ENCODE measurements around the gene KSR1. TPM values are rescaled to one million over a fixed set of nuclear protein-coding genes. Genes with fewer than 3 reads are reported as not detected.

KSR1 gene
- total RNA-seq, 3 donors from 2014 or later, result 52.1 to 63.5 (median 56.8) TPM

DNA sequence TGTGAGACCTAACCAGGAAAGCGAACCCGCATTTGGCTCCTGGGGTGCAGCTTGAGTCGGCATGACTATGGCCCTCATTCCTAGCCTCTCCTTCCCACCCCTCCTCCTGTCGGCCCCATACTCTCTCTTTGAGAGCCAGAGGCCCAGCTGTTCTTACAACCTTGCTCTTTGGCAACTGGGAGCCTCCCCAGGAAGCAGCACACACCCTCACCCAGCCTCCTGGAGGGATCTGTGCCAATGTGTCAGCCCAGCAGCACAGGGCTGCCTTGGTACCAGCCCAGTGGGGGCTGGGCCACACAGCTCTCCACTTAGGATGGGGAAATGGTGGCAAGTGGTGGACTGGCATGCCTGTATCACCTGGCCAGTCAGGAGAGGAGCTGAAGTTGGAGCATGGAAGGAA lies 104.4 kb downstream of the KSR1 start:
- Mint-ChIP-seq H3K27me3 (ENCODE audit: low read depth) (no peaks in the 10 kb centered on the region), H3K4me1 (ENCODE audit: low read depth) (peaks cover 9% of the 10 kb centered on the region), H3K9me3 (no peaks in the 10 kb centered on the region), H3K36me3 (ENCODE audit: insufficient read depth) (peaks cover 20% of the 10 kb centered on the region), H3K4me3 (no peak overlapping the region)
- DNase-seq (no peak), ATAC-seq (no peak)

DNA sequence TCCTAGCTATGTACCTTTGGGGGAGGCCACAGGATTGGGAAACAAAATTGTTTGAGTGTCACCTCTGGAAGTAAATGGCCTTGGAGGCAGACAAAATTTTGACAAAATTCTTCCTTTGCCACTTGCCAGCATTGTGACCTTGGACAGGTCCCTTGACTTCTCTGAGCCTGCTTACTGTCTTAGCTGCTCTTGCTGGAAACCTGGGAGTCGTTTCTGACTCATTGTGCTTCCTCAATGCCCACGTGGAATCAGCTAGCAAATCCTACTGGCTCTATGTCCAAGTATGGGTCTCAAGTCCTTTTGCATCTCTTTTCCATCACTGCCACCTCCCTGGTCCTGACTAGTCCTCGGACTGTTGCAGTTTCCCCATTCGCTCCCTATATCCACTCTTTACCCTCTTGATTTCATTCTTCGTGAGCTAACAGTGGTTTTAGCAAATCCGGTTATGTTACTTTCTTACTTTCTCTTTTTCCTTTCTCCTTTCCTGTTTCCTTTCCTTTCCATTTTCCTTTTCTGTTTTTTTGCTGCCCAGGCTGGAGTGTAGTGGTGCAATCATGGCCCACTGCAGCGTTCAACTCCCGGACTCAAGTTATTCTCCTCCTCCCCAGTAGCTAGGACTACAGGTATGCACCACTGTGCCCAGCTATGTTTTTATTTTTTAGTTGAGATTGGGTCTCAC lies 106.7 kb downstream of the KSR1 start:
- no peak for DNase-seq
- H3K4me1 Mint-ChIP-seq (ENCODE audit: low read depth), result peaks cover 19% of the 10 kb centered on the region
- H3K9me3 Mint-ChIP-seq, result no peaks in the 10 kb centered on the region
- H3K4me3 Mint-ChIP-seq, result no peak overlapping the region
- no peaks in the 10 kb centered on the region for H3K27me3 Mint-ChIP-seq (ENCODE audit: low read depth)
- ATAC-seq, result no peak
- peaks cover 17% of the 10 kb centered on the region for H3K36me3 Mint-ChIP-seq (ENCODE audit: insufficient read depth)

DNA sequence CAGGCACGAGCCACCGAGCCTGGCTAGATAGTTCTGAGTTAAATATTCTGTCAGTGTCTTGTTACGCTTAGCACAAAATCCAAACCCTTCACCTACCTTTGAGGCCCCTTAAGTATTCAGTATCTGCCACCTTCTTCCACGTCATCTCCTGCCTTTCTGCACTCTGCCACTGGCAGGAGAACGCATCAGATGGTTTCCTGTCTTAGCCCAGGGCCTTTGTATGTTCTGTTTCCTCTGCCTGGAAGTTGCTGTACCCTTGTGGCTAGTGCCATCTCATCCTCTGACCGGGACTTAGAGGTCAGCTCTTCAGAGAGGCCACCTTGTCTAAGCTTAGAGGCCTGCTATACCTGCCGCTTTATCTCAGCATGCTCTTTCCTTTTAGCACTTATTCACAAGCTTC lies 107.3 kb downstream of the KSR1 start:
- H3K9me3 Mint-ChIP-seq, result no peaks in the 10 kb centered on the region
- no peak for ATAC-seq
- H3K4me3 Mint-ChIP-seq, result no peak overlapping the region
- H3K36me3 Mint-ChIP-seq (ENCODE audit: insufficient read depth), result peaks cover 14% of the 10 kb centered on the region
- DNase-seq, result no peak
- no peaks in the 10 kb centered on the region for H3K27me3 Mint-ChIP-seq (ENCODE audit: low read depth)
- peaks cover 19% of the 10 kb centered on the region for H3K4me1 Mint-ChIP-seq (ENCODE audit: low read depth)

DNA sequence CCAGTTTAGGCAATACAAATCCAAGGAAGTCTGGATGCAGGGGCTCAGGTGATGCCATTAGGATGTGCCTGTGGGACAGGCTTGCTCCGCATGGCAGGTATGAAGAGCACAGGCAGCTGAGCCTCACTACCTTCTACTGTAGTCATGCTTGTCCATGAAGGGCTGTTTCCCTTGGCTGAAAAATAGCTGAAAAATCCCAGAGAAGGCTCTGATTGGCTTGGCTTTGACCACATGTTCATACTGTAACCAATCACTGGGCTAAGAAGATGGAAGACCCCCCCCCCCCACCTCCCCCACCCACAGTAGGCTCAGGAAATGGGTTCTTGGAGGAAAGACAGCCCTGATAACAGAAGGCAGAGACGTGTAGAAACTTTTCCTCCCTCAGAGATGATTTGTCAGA lies 108.2 kb downstream of the KSR1 start:
- DNase-seq (no peak), ATAC-seq (no peak)
- peaks cover 26% of the 10 kb centered on the region for H3K4me1 Mint-ChIP-seq (ENCODE audit: low read depth)
- no peaks in the 10 kb centered on the region for H3K9me3 Mint-ChIP-seq
- H3K36me3 Mint-ChIP-seq (ENCODE audit: insufficient read depth), result peaks cover 11% of the 10 kb centered on the region
- no peaks in the 10 kb centered on the region for H3K27me3 Mint-ChIP-seq (ENCODE audit: low read depth)
- H3K4me3 Mint-ChIP-seq, result no peak overlapping the region

DNA sequence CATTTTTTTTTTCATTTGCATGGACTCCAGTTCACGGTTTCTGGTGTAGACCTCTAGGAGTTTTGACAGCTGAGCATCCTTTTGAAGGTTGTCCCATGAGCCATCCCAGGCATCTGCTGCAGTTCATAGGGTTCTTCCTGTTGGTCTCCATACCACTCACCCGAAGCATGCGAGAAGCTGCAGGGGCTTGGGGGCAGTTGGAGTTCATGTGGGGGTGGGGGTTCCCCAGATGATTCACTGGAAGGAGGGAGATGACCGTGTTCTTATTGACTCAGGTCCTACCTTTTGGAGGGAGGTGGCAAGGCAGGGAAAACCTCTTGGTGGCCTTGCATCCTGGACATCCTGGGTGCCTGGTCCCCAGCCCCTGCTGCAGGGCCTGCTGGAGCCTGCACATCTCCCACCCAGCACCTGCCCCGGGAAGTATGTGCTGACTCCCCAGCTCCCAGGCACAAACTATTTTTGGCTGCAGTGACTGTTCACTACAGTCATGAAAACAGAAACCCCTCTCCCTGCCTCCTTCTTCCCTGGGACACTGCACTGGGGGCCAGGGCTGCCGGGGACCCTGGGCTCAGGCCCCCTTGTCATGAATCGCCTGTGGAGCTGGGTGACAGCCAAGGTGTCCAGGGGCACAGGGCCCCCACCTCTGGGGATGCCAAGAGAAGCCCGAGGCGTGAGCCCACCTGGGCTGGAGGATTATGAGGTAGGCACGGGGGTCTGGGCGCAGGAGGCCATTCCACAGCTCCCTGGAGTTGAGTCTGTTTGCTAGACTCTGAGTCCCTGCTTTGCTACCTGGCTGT lies 109.8 kb downstream of the KSR1 start:
- Mint-ChIP-seq H3K9me3 (no peaks in the 10 kb centered on the region), H3K4me3 (no peak overlapping the region), H3K36me3 (ENCODE audit: insufficient read depth) (peaks cover 7% of the 10 kb centered on the region), H3K4me1 (ENCODE audit: low read depth) (peaks cover 31% of the 10 kb centered on the region), H3K27me3 (ENCODE audit: low read depth) (no peaks in the 10 kb centered on the region)
- DNase-seq (no peak), ATAC-seq (peak; percentile 56 to 68)

DNA sequence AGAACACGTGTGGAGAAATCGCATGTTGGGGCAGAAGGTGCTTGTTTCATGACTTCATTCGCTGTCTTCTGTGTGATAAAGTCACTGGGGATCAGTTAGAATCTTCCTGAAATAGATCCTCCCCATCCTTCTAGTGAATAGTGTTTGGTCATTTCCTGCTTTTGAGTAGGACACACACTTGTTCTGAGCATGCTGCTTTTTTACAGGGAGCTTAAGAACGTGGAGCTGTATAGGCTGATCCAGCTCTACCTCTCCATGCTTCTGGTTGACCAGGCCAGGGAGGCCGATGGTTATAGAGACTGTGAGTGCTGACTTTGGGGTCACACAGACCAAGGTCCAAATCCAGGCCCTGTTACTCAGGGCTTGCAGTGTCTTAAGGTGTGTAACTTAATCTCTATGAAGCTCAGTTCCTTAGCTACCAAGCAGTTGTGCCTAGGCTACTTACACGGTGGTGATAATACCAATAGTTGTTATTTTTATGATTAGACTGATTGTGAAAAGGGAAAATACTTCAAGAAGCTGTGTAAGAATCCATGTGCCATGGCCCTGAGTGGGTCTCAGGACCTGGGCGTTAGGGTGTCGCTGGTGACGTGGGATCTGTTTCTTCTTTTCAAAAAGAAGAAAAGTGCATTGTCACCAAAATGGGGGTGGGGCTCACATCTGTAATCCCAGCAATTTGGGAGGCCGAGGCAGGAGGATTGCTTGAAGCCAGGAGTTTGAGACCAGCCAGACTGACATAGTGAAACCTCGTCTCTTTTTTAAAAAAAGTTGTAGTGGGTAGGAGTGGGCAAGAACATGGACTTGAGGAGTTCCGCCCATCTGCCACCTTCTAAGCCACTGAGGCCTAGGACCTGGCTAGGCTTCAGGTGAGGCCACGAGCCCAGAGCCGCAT lies 110.7 kb downstream of the KSR1 start:
- DNase-seq, result no peak
- Mint-ChIP-seq H3K9me3 (no peaks in the 10 kb centered on the region), H3K4me3 (no peak overlapping the region), H3K27me3 (ENCODE audit: low read depth) (no peaks in the 10 kb centered on the region), H3K4me1 (ENCODE audit: low read depth) (peaks cover 33% of the 10 kb centered on the region), H3K36me3 (ENCODE audit: insufficient read depth) (peaks cover 5% of the 10 kb centered on the region)
- no peak for ATAC-seq

DNA sequence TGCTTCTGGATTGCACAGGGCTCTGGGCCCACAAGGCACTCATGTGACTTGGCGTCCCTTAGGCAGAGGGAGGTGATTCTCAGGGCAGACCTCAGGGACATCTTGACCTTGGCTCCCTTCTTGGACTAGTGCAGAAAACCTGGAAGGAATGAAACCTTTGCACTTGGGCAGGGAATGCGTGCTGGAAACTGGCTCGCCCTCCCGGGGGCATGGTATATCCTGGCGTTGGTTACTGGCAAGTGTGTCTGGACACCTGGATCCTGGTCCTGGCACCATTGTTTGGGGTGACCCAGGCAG lies 111.3 kb downstream of the KSR1 start:
- Mint-ChIP-seq H3K27me3 (ENCODE audit: low read depth) (no peaks in the 10 kb centered on the region), H3K4me3 (no peak overlapping the region), H3K4me1 (ENCODE audit: low read depth) (peaks cover 39% of the 10 kb centered on the region), H3K9me3 (no peaks in the 10 kb centered on the region), H3K36me3 (ENCODE audit: insufficient read depth) (peaks cover 5% of the 10 kb centered on the region)
- no peak for DNase-seq
- no peak for ATAC-seq

DNA sequence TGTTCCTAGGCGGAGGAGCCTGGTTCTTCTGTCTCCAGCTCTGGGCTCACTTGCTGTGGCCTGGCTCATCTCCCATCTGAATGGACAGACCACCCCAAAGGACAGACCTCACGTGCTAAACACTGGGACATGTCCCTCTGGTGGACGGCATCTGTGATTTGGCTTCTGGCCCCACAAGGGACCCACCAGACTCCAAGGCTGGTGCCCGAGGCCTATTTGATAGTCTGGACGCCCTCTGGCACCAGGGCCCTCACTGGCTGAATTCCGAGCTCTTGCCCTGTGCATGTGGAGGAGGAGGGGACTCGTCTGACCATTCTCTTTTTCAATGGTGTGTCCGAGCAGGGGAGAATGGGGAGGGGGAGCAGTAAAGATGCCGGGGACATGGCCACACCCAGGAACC lies 112.0 kb downstream of the KSR1 start:
- Mint-ChIP-seq H3K9me3 (no peaks in the 10 kb centered on the region), H3K4me3 (no peak overlapping the region), H3K36me3 (ENCODE audit: insufficient read depth) (peaks cover 5% of the 10 kb centered on the region), H3K4me1 (ENCODE audit: low read depth) (peaks cover 45% of the 10 kb centered on the region), H3K27me3 (ENCODE audit: low read depth) (no peaks in the 10 kb centered on the region)
- DNase-seq (no peak), ATAC-seq (no peak)

DNA sequence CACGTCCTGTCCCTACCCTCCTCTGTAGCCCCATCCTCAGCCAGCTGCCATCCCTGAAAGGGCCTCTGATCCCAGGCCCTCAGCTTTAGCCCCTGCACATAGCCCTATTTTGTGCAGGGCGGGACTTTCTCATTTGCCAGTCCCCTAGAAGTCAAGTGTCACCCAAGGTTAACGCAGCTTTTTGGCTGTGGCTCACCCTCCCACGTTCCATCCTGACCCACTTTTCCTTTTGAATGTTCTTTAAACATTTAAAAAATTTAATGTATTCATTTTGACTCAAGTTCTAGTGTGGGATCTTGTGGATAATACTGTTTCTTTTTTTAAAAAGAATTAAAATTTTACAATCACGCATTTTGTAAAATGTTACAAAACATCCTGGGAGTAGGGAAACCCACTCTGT lies 112.6 kb downstream of the KSR1 start:
- ATAC-seq, result no peak
- Mint-ChIP-seq H3K9me3 (no peaks in the 10 kb centered on the region), H3K4me3 (no peak overlapping the region), H3K36me3 (ENCODE audit: insufficient read depth) (peaks cover 5% of the 10 kb centered on the region), H3K27me3 (ENCODE audit: low read depth) (no peaks in the 10 kb centered on the region), H3K4me1 (ENCODE audit: low read depth) (peaks cover 47% of the 10 kb centered on the region)
- DNase-seq, result no peak

DNA sequence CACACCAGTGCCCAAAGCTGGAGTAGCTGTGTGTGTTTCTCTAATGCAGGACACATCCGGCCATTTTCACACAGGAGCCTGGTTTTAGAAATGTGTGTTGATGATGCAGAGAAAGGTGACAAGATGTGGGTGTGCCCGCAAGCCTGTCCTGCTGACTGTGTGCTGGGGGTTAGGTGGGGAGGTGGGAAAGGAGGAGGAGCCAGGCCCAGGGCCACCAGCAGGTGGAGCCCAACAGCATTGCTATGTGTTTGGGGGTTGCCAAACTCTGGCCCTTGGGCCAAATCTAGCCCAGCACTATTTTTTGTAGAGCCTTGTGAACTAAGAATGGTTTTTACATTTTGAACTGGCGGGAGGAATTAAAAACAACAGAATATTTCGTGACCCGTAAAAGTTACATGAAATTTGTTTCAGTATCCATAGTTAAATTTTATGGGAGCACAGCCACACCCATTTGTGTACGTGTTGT lies 113.0 kb downstream of the KSR1 start:
- Mint-ChIP-seq H3K4me1 (ENCODE audit: low read depth) (peaks cover 51% of the 10 kb centered on the region), H3K9me3 (no peaks in the 10 kb centered on the region), H3K4me3 (no peak overlapping the region), H3K36me3 (ENCODE audit: insufficient read depth) (peaks cover 2% of the 10 kb centered on the region), H3K27me3 (ENCODE audit: low read depth) (no peaks in the 10 kb centered on the region)
- ATAC-seq (peak; percentile 59 to 65), DNase-seq (peak; percentile 38)

DNA sequence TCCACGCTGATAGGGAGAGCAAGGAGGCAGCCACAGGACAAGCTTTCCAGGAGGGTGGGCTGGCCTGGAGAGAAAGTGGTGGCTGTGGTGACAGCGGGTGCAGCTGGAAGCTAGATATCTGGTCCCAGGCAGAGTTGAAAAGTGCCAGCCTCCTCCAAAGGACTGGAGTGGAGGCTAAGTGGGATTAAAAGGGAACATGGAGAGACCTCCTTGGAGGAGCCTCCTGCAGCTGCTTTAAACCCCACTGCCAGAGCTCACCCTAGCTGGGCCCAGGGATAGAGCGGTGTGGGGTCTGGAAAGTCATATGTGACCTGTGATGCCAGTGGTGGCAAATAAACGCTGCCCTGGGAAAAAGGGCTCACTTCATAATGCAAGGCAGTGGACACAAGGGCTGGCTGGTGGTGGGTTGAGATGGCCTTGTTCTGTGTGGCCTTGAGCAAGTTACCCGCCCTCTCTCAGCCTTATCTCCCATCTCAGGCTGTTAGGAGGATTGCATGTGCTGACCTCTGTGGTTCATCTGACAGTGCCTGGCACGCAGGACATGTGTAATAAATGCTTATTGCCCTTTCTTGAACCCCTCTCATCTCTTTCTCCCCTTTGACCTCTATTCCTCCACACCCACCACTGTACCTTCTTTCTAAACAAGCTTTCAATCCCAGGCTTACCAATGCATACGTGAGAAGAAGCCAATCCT lies 113.8 kb downstream of the KSR1 start:
- H3K36me3 Mint-ChIP-seq (ENCODE audit: insufficient read depth), result no peaks in the 10 kb centered on the region
- H3K27me3 Mint-ChIP-seq (ENCODE audit: low read depth), result no peaks in the 10 kb centered on the region
- ATAC-seq, result no peak
- DNase-seq, result no peak
- peaks cover 54% of the 10 kb centered on the region for H3K4me1 Mint-ChIP-seq (ENCODE audit: low read depth)
- H3K9me3 Mint-ChIP-seq, result no peaks in the 10 kb centered on the region
- no peak overlapping the region for H3K4me3 Mint-ChIP-seq

DNA sequence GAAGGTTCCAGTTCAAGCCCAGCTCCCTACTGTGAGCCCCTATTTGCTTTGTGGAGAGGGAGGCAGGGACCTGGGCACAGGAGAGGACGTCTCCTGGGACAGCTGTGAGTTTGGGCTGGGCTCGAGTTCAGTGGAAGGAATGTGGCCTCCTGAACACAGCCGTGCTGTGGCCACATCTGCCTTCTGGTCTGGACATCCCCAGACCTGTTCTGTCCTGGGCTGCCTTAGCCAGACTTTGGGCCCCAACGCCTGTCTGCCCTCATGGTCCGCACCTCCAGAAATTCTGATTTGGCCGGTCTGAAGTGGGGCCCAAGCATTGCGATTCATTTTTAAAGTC lies 114.3 kb downstream of the KSR1 start:
- peaks cover 54% of the 10 kb centered on the region for H3K4me1 Mint-ChIP-seq (ENCODE audit: low read depth)
- no peak for ATAC-seq
- no peak overlapping the region for H3K4me3 Mint-ChIP-seq
- H3K27me3 Mint-ChIP-seq (ENCODE audit: low read depth), result no peaks in the 10 kb centered on the region
- no peaks in the 10 kb centered on the region for H3K9me3 Mint-ChIP-seq
- DNase-seq, result no peak
- no peaks in the 10 kb centered on the region for H3K36me3 Mint-ChIP-seq (ENCODE audit: insufficient read depth)

DNA sequence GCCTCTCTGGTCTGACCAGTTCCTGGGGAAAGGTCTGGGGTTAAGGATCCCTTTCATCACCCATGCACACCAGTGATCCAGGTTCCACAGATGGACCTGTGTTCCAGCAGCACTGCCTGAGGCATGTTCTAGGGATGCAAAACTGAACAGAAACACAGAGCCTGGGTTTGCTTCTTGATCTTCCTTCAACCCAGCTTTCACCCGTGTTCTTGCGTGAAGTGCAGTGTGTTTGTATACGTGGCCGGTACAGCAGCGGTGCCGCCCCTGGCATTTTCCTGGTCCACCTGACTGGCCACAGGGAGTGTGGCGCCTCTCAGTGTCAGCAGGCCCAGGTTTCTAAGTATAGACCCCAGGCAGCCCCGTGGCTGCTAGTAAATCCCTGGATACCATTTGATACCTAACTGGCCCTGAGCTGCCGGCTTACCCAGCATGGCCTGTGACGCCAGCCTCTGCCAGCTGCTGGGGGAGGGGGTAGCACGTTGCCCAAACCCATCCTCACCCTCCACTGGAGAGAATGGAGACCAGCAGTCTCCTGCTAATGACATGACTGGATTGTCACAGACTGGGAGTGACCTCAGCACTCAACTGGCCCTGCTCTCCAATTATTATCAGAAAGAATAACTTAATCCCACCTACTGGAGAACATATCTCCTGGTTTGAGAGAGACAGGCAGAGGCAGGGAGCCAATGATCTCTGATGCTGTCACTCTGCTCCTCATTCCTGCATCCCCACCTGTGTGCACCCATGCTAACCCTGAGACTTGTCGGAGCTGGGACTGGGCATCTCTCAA lies 115.5 kb downstream of the KSR1 start:
- DNase-seq (no peak), ATAC-seq (no peak)
- H3K4me1 Mint-ChIP-seq (ENCODE audit: low read depth), result peaks cover 43% of the 10 kb centered on the region
- no peaks in the 10 kb centered on the region for H3K36me3 Mint-ChIP-seq (ENCODE audit: insufficient read depth)
- peak overlapping the region; percentile 19 for H3K4me3 Mint-ChIP-seq
- no peaks in the 10 kb centered on the region for H3K9me3 Mint-ChIP-seq
- H3K27me3 Mint-ChIP-seq (ENCODE audit: low read depth), result no peaks in the 10 kb centered on the region
